ENCODE measurements around the gene PODXL2.
"Not testable (repeated sequence)": the region's sequence is repeated elsewhere in the genome, so short reads cannot be mapped to it uniquely, and the experiment has no call there.

PODXL2 gene

GRCh38 chr3:127676921-127677351, 48.0 kb downstream of the PODXL2 start:
- no peak for DNase-seq

DNA sequence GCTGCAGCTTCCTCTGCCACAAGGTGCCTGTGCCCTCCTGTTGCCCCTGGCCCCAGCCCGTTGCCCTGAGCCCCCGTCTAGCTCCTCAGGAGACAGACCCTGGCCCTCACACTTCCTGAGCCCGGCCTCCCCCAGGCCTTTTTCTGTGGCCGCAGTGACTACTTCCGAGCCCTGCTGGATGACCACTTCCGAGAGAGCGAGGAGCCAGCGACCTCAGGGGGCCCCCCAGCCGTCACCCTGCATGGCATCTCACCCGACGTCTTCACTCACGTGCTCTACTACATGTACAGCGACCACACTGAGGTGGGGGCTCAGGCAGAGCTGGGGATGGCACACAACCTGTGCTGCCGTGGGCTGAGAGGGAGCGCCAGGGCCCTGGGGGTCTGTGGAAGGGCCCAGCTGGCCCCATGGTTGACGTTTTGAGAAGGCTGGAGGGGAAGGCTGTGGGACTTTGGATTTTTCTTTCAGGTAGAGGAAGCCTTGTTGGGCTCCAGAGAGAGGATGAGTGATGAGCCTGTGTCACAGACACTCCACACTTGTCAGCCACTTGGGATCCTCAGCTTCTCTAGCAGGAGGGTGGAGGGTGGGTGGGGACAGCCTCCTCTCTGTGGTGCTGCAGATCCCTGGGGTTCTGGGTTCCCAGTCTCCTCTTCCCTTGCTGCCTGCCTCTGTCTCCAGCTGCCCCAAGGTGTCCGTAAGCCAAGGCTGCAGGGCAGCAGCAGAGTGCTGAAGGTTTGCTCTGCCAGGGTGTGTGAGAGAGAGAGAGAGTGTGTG, 48.7 kb downstream of the PODXL2 start:
- no peak for DNase-seq

- DNase-seq: no peak
Observed at GRCh38 chr3:127678315-127678599, 49.3 kb downstream of the PODXL2 start.

GRCh38 chr3:127678611-127679533, 49.9 kb downstream of the PODXL2 start:
- no peak for DNase-seq

DNA sequence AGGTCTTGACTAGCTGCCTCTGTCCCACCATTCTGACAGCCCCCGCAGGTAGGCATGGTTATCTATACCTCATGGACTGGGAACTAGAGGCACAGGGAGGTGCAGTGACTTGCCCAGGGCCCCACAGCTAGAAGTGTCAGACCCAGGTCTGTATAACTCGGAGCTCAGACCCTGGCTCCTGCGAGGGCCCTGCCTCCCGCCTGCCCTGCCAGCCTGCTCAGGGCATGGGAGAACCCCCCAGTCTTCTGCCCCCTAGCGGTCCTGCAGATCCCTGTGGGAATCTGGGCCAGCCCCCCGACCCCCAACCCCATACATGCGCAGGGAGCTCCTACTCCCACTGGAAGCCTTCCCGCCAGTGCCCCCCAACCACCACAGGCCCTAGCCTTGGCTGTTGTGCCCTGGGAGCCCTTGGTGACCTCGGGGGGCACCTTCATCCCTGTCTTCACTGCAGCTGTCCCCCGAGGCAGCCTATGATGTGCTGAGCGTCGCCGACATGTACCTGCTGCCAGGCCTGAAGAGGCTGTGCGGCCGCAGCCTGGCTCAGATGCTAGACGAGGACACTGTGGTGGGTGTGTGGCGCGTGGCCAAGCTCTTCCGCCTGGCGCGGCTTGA, 50.7 kb downstream of the PODXL2 start:
- no peak for DNase-seq

DNA sequence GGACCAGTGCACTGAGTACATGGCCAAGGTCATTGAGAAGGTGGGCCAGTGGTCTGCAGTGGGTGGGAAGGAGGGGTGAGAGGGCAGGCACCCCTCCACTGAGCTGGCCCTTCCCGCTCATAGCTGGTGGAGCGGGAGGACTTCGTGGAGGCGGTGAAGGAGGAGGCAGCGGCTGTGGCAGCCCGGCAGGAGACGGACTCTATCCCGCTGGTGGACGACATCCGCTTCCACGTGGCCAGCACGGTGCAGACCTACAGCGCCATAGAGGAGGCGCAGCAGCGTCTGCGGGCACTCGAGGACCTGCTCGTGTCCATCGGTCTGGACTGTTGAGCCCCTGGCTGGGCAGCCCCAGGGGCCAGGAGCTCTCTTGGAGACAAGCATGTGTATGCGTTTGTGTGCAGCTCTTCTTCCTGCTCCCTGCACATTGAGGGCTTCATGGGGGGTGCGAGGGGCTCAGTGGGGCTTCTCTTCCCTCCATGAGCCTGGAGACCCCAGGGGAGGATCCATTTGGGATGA, 51.2 kb downstream of the PODXL2 start:
- DNase-seq: no peak

DNA sequence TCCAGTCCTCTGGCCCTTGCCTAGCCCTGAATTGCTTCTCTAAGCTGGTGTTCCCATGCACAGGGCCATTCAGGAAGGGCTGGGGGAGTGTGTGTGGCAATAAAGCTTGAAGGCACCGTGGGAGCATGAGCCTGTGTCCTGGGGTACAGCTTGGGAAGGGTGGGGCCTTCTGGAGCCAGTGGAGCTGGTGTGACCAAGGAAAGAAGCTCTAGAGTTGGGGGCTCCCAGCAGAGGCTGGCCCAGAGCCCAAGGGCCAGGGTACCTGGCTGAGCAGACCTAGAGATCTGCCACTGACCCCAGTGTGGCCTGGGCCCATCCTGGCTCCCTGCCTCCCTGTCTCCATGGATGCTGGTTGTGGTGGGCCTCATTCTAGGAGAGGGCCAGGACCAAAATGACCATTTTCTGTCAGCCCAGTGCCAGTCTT, 51.8 kb downstream of the PODXL2 start:
- no peak for DNase-seq

DNA sequence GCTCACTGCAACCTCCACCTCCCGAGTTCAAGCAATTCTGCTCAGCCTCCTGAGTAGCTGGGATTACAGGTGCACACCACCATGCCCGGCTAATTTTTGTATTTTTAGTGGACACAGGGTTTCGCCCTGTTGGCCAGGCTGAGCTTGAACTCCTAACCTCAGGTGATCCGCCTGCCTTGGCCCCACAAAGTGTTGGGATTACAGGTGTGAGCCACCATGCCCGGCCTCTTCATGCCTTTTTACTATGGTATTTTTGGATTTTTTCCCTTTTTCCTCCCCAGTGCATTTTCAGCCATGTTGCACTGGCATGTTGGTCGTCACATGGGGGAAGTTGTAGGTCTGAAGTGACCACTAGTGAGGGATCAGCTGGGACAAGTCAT, 53.2 kb downstream of the PODXL2 start:
- not testable (repeated sequence) for DNase-seq

DNA sequence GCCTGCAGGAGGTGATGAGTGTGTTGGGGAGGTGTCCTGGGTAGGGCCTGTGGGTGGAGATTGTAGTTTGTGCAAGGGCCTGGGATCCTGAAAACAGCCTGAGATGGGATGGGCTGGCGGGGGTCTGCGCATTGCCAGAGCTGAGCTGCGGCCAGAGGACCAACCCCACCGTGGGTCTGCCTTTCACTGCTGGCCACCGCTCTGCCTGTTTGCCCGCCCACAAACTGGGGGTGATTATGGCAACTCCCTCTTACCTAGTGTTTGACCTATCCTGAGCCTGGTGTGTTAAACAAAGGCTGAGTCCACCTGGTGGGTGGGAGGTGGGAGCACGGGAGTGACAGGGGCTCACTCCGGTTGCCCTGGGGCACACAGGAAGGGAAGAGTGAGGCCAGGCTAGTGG, 53.6 kb downstream of the PODXL2 start:
- no peak for DNase-seq

DNA sequence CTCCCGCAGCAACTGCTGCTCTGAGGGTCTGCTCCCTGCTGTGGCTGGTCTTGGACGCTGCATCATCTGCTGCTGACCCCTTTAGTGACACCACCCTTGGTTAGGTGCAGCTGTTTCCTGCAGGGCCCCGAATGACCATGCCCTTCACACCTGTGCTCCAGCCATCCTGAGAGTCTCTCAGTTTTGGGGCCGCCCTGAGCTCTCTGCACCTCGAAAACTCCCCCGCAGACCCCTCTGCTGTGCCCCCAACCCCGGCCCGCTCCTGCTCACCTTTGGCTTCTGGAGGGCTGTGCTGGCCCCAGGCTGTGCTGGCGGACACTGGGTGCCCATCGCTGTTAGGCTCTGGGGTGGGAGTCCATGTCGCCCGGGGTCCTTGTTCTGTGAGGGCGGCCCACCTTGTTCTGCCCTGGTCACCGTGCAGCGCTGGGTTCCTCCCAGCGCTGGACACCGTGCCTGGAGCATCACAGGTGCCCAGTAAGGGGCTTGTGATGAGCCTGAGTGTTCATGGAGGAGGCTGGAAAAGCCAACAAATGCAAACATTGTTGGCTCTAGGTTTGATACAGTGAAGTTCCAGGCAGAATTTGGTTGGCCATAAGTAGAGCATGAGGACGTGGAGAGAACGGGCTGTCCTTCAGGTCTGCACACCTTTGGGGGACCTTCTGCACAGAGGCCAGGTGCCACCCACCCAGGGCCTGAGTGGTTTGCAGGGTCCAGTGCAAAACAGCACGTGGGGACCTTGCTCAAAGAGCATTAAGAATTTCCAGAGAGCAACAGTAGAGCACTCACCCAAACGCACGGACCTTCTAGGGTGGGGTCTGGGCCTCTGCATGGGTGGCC, 56.1 kb downstream of the PODXL2 start:
- no peak for DNase-seq

DNA sequence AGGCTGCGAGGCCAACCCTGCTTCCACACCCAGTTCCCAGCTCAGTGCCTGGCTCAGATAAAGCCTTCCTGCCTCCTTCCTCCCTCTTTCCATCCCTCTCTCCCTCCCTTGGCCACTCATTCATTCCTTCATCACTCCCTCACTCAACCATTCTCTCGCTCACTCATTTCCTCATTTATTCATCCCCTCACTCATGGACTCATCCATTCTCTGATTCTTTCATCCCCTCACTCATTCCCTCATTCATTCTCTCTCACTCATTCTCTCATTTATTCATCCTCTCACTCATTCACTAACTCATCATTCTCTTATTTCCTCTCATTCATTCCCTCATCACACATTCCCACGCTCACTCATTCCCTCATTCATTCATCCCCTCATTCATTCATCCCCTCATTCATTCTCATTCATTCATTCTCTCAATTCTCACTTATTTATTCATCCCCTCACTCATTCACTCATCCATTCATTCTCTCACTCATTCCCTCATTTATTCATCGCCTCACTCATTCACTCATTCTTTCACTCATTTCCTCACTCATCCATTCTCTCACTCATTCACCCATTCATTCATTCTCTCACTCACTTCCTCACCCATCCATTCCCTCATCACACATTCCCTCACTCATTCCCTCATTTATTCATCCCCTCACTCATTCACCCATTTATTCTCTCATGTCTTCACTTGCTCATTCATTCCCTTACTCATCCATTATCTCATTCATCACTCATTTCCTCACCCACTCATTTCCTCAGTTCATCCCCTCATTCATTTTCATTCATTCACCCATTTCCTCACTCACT, 56.9 kb downstream of the PODXL2 start:
- DNase-seq: no peak

DNA sequence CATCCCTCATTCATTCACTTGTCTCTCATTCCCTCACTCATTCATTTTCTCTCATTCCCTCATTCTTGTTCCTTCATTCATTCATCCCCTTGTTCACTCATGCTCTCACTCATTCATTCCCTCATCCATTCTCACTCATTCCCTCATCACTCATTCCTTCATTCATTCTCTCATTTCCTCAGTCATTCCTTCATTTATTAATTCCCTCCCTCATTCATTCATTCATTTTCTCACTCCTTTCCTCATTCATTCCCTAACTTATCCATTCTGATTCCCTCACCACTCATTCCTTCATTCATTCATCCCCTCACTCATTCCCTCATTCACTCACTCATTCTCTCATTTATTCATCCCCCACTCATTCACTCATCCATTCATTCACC, 57.5 kb downstream of the PODXL2 start:
- no peak for DNase-seq

DNA sequence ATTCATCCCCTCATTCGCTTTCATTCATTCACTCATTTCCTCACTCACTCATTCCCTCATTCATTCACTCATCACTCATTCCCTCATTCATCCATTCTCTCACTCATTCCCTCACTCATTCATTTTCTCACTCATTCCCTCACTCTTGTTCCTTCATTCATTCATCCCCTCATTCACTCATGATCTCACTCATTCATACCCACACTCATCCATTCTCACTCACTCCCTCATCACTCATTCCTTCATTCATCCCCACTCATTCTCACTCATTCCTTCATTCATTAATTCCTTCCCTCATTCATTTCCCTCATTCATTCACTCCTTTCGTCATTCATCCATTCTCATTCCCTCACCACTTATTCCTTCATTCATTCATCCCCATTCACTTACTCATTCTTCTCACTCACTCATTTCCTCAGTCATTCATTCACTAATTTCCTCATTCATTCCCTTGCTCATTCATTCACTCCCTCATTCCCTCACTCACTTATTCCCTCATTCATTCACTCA, 58.3 kb downstream of the PODXL2 start:
- DNase-seq: no peak

GRCh38 chr3:127688022-127688415, 59.0 kb downstream of the PODXL2 start:
- DNase-seq: no peak

GRCh38 chr3:127688416-127689265, 59.7 kb downstream of the PODXL2 start:
- no peak for DNase-seq

GRCh38 chr3:127689266-127689860, 60.4 kb downstream of the PODXL2 start:
- DNase-seq: no peak

DNA sequence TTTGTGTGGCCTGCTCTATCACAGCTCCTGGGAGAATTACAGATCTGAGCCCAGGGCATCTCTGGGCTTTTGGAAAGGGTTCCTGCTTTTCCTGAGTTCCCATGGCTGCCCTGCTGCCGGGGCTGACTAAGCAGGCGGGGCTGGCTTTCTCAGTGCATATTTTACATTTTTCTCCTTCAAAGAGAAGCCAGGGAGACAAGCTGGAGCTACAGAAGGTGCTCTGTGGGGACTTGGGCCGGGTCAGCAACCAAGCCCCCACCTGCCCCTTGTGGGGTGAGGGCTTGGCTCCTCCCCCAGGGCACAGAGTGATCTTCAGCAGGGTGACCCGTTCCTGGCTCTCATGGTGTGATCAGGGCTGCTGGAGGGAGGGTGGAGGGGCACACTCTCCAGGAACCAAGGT, 61.1 kb downstream of the PODXL2 start:
- DNase-seq: no peak

DNA sequence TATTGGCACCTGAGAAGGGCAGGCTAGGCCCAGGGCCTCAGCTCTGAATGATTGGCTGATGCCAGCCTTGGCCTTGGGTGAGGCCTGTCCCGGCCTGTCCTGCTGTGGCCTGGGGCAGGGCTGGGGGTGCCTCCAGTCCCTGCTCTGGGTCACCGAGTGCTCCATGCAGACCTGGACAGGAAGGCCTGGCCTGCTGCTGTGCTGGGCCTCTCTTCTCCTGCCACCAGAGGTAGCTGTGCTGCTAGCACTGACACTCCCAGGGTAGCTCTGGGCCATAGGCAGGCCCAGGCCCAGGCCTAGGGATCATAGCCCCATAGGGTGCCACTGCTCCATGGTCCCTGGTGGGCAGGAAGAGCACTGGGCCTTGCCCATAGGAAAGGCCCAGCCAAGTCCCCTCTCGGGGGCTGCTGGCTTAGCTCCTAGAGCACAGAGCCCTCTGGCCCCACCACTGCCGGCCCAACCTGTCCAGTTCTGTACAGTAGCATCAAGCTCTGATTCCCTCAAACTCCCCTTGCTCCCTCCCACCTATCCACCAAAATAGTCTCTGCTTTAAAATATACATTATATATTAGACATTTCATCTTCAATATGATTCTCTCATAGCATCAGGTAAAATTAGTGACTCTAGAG, 62.0 kb downstream of the PODXL2 start:
- DNase-seq: no peak

DNA sequence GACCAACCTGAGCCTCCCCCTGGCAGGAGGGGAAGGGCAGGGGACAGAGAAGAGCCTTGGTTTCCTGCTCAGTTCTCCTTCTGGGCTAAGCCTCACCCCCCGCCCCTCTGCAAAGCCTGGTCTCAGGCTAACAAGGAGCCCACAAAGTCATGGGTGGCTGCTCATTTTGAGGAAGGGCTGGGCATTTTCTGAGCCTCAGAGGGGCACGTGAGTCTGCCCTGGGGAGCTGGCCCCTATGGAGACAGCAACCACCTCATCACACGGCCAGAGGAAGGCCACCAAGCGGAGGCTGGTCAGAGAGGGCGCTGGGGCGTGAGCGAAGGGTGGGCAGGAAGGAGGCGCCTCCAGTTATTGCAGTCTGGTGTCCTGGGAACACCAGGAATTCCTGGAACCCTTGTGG, 62.5 kb downstream of the PODXL2 start:
- DNase-seq: no peak

GRCh38 chr3:127691974-127692373, 63.0 kb downstream of the PODXL2 start:
- DNase-seq: no peak

Data from activated gamma-delta T cell (primary cell).